Activated gamma-delta T cell (primary cell): ENCODE data around the gene MAST2.
"Not testable (repeated sequence)": the region's sequence is repeated elsewhere in the genome, so short reads cannot be mapped to it uniquely, and the experiment has no call there.

Experiments
- DNase-seq: peaks from one replicate; lab custom pipeline; 2025; lab: John Stamatoyannopoulos, UW

Gene MAST2

GRCh38 chr1:45814776-45815175 lies 11.4 kb downstream of the MAST2 start:
- no peak for DNase-seq

- DNase-seq: no peak
Observed at GRCh38 chr1:45815667-45816458, 12.5 kb downstream of the MAST2 start.

- DNase-seq: no peak
Observed at GRCh38 chr1:45820173-45820572, 16.8 kb downstream of the MAST2 start.

DNA sequence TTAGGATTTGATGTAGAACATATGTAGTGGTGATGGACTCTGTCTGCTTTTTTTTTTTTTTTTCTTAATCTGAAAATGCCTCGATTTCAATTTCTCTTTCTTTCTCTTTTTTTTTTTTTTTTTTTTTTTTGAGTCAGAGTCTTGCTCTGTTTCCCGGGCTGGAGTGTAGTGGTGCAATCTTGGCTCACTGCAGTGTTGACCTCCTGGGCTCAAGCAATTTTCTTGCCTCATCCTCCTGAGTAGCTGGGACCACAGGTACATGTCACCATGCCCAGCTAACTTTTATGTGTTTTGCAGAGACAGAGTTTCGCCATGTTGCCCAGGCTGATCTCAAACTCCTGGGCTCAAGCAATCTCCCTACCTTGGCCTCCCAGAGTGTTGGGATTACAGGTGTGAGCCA lies 17.4 kb downstream of the MAST2 start:
- no peak for DNase-seq

DNA sequence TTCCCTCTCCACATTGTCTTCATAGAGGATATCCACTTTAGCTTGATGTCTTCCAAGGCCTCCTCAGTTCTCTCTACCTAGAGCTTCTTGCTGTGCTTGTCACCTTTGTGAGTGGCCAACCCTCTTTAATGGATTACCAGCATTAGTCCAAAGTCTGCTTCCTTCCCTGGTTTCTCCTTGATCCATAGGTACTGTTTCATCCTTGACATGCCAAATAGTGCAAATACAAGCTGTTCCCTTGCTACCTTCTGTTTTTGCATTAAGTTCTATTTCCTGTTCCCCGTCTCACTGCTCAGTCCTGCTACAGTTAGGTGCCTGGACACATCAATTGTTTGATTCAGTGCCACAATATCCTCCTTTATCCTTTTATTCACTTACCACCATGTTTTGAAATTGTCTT lies 19.2 kb downstream of the MAST2 start:
- no peak for DNase-seq

GRCh38 chr1:45824607-45825006 lies 21.2 kb downstream of the MAST2 start:
- DNase-seq: no peak

GRCh38 chr1:45827256-45827655 lies 23.8 kb downstream of the MAST2 start:
- DNase-seq: no peak

- DNase-seq: no peak
Observed at GRCh38 chr1:45828841-45829240, 25.4 kb downstream of the MAST2 start.

DNA sequence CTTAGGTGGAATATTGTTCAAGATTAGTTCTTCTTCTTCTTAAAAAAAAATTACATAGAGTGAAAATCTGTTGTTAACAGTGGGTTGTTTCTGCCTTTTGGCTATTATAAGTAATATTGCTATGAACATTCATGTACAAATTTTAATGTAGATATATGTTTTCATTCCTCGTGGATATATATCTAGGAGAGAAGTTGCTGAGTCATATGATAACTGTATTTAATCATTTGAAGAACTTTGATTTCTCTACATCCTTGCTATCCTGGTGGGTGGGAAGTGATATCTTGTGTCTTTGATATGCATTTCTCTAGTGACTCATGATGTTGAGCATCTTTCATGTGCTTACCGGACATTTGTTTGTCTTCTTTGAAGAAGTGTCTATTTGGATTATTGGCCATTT lies 29.9 kb downstream of the MAST2 start:
- DNase-seq: no peak

GRCh38 chr1:45834689-45835088 lies 31.3 kb downstream of the MAST2 start:
- no peak for DNase-seq

- no peak for DNase-seq
Observed at GRCh38 chr1:45836451-45836850, 33.0 kb downstream of the MAST2 start.

- not testable (repeated sequence) for DNase-seq
Observed at GRCh38 chr1:45836861-45837260, 33.4 kb downstream of the MAST2 start.

DNA sequence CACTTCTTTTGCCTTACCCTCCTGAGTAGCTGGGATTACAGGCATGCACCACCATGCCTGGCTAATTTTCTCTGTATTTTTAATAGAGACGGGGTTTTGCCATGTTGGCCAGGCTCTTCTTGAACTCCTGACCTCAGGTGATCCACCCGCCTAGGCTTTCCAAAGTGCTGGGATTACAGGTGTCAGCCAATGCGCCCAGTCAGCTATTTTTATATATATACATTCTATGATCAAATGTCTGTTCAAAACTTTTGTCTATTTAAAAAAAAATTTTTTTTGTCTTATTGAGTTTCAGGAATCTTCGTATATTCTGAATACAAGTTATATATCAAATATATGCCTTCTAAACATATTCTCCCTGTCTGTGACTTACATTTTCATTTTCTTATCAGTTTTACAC lies 34.9 kb downstream of the MAST2 start:
- DNase-seq: not testable (repeated sequence)

- DNase-seq: no peak
Observed at GRCh38 chr1:45840704-45841103, 37.3 kb downstream of the MAST2 start.

DNA sequence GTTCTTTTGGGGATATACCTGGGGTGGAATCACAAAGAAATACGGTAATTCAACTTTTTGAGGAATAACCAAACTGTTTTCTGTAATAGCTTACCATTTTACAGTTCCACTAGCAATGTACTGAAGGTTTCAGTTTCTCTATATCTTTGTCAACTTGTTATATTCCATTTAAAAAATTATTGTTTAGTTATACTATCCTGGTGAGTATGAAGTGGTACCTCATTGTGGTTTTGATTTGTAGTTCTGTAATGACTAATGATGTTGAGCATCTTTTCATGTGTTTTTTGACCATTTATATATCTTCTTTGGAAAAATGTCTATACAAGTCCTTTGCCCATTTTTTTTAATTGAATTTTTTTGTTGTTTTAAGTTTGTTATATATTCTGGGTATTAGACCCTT lies 39.4 kb downstream of the MAST2 start:
- no peak for DNase-seq

GRCh38 chr1:45843474-45843905 lies 40.1 kb downstream of the MAST2 start:
- DNase-seq: no peak

- DNase-seq: not testable (repeated sequence)
Observed at GRCh38 chr1:45844000-45844399, 40.6 kb downstream of the MAST2 start.

- DNase-seq: no peak
Observed at GRCh38 chr1:45846931-45847330, 43.5 kb downstream of the MAST2 start.

GRCh38 chr1:45848097-45848496 lies 44.7 kb downstream of the MAST2 start:
- DNase-seq: no peak

GRCh38 chr1:45848714-45849113 lies 45.3 kb downstream of the MAST2 start:
- no peak for DNase-seq

- DNase-seq: no peak
Observed at GRCh38 chr1:45850017-45850416, 46.6 kb downstream of the MAST2 start.

GRCh38 chr1:45854724-45855123 lies 51.3 kb downstream of the MAST2 start:
- no peak for DNase-seq

DNA sequence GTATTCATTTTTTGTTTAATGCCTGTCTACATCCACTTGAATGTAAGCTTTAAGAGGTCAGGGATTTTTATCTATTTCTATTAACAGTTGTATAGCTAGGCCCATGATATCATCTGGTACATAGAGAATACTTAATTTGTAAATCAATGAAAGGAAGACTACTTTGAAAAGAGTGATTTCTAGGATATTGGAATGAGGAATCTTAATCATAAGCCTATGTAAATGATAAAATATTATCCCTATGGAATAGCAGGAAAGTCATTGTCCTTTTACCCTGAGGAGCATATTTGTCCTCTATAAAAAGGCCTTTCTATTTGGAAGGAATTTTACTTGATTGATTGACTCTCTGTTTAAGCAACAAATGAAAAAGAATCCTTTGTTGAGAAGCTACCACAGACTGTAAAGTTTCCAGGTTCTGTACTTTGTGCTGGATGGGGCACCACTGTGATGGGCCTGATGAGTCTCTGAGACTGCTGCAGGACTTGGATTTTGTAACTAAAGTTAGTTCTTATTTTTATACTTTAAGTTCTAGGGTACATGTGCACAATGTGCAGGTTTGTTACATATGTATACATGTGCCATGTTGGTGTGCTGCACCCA lies 53.8 kb downstream of the MAST2 start:
- DNase-seq: no peak
